NT2/D1 (cell line): Measurements from ENCODE around the gene ZNF438.

Experiments used
- SUZ12 ChIP-seq: IDR thresholded peaks from 2 replicates; pipeline ENCODE4 v1.6.1; 2011; ENCODE audit not compliant: insufficient read length, insufficient read depth; ENCODE audit errors: extremely low read depth
- YY1 ChIP-seq: IDR thresholded peaks from 2 replicates; pipeline ENCODE4 v1.6.1; 2011; ENCODE audit not compliant: insufficient read length, insufficient read depth

DNA sequence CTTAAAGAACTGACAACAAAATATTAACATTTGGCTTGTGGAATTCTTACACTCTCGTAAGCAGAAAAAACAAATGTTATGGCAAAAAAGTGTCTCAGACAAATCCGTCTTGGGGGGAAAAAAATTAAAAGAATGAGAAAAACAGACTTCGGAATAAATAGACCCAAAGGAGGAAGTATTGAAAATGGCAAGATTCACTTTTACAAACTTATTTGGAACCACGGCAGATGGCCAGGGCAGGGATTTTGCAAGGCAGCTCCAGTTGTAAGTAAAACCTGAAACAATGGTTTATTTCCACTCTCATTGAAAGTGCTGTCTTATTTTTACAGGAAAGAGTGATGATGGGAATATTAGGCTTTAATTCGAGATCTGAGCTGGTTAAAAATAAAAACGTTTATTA lies 1.5 kb upstream of the ZNF438 start:
- no peak for TF ChIP-seq SUZ12
- TF ChIP-seq YY1 = no peak
